Measurements from ENCODE around the gene SV2B. TPM values are rescaled to one million over a fixed set of nuclear protein-coding genes. Genes with fewer than 3 reads are reported as not detected.

Gene SV2B
- total RNA-seq, 5 donors from 2014 or later (not counting 1 experiment from before 2014, with no cell fraction given), result 0.03 to 0.13 (median 0.09) TPM; not detected in 2

DNA sequence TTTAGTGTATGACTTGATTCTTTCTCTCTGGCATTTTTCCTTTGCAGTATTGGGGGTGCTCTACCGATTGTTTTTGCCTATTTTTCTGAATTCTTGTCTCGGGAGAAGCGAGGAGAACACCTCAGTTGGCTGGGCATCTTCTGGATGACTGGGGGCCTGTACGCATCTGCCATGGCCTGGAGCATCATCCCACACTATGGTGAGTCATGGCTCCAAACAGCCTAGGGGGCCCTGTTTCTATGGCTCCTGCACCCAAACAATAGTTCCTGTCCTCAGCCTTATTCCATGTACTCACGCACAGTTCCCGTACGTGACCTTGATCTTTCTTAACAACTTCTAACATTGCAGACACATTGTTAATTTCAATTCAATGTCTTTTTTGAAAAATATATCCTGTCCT is 152.3 kb downstream of the SV2B start:
- Histone ChIP-seq H3K36me3 (ENCODE audit: control insufficient read depth in 2 of 2, extremely low read depth in 1 of 2, insufficient read depth in 1 of 2, low read length in 1 of 2) (no peaks in the 10 kb centered on the region), H3K4me3 (ENCODE audit: control insufficient read depth in 1 of 2, extremely low read depth in 1 of 2, low read length in 1 of 2) (no peak overlapping the region), H3K4me1 (ENCODE audit: control insufficient read depth in 1 of 2, extremely low read depth in 1 of 2, insufficient read depth in 2 of 2, low read length in 2 of 2) (no peaks in the 10 kb centered on the region), H3K27ac (ENCODE audit: low read length) (no peak overlapping the region), H3K27me3 (replicated peaks in 1 of 2; ENCODE audit: control insufficient read depth in 2 of 2, extremely low read depth in 1 of 2, insufficient read depth in 2 of 2, low read length in 1 of 2) (peaks cover 0 to 11% of the 10 kb centered on the region in 2 experiments), H3K9me3 (no peaks in the 10 kb centered on the region)
- ATAC-seq (replicated peaks in 1 of 4) (no peak), DNase-seq (no peak)
- ChIA-PET POLR2A (no interaction called here), CTCF (no interaction called here)
- H3K4me1 Mint-ChIP-seq, result peaks cover 0 to 3% (median 3%) of the 10 kb centered on the region in 3 donors
- no peaks in the 10 kb centered on the region for H3K36me3 Mint-ChIP-seq
- peaks cover 27 to 44% of the 10 kb centered on the region in 2 donors for H3K27me3 Mint-ChIP-seq
- WGBS (ENCODE audit: insufficient coverage), result 93% methylated on average over 7 of the region's 7 CpGs
- no peaks in the 10 kb centered on the region for H3K9me3 Mint-ChIP-seq
- no peak overlapping the region for H3K27ac Mint-ChIP-seq
- H3K4me3 Mint-ChIP-seq, result no peak overlapping the region

DNA sequence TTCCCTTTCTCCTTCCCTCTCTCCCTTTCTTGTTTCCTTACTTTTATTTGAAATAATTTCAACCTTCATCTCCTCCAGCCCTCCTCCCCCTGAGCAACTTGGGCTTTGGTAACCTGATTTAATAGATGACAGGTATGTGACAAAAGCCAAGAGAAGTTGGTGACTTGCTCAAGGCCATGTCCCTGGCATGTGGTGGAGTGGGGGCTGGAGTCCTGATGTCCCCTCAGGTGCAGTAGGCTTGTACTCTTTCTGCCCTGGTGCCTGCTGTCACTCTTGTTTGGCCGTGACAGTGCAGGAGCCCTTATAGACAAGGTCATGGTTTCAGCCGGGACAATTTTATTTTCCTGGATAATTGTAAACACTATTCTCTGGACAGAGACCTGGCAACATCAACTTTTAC is 152.7 kb downstream of the SV2B start:
- Histone ChIP-seq H3K4me1 (ENCODE audit: control insufficient read depth in 1 of 2, extremely low read depth in 1 of 2, insufficient read depth in 2 of 2, low read length in 2 of 2) (no peaks in the 10 kb centered on the region), H3K27ac (ENCODE audit: low read length) (no peak overlapping the region), H3K4me3 (ENCODE audit: control insufficient read depth in 1 of 2, extremely low read depth in 1 of 2, low read length in 1 of 2) (no peak overlapping the region), H3K27me3 (replicated peaks in 1 of 2; ENCODE audit: control insufficient read depth in 2 of 2, extremely low read depth in 1 of 2, insufficient read depth in 2 of 2, low read length in 1 of 2) (peaks cover 0 to 8% of the 10 kb centered on the region in 2 experiments), H3K36me3 (ENCODE audit: control insufficient read depth in 2 of 2, extremely low read depth in 1 of 2, insufficient read depth in 1 of 2, low read length in 1 of 2) (no peaks in the 10 kb centered on the region), H3K9me3 (no peaks in the 10 kb centered on the region)
- H3K27me3 Mint-ChIP-seq, result peaks cover 27 to 44% of the 10 kb centered on the region in 2 donors
- peaks cover 0 to 3% (median 3%) of the 10 kb centered on the region in 3 donors for H3K4me1 Mint-ChIP-seq
- H3K27ac Mint-ChIP-seq, result no peak overlapping the region
- DNase-seq (no peak), ATAC-seq (replicated peaks in 1 of 4) (no peak)
- H3K4me3 Mint-ChIP-seq, result no peak overlapping the region
- ChIA-PET POLR2A (no interaction called here), CTCF (no interaction called here)
- H3K9me3 Mint-ChIP-seq, result no peaks in the 10 kb centered on the region
- H3K36me3 Mint-ChIP-seq, result no peaks in the 10 kb centered on the region
- WGBS (ENCODE audit: insufficient coverage), result no CpG with 5 or more reads among the region's 2 CpGs

DNA sequence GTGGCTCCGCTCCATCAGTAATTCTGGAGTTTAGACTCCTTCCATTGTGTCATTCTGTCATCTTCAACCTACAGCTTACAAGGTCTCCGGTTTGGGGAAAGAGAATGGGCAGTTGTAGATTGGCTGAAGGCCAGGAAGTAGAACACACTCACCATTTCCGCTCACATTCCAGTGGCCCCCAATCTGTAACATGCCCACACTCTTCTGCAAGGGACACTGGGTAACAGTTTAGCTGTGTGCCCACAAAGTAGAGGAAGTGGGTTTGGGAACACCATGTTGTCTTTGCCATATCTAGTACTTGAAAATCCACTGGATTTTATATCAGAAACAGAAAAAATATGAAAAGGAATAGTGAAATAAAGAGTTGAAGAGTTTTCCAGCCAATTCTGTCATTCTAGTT is 153.5 kb downstream of the SV2B start:
- no peaks in the 10 kb centered on the region for H3K36me3 ChIP-seq (ENCODE audit: control insufficient read depth in 2 of 2, extremely low read depth in 1 of 2, insufficient read depth in 1 of 2, low read length in 1 of 2)
- H3K4me1 ChIP-seq (ENCODE audit: control insufficient read depth in 1 of 2, extremely low read depth in 1 of 2, insufficient read depth in 2 of 2, low read length in 2 of 2), result no peaks in the 10 kb centered on the region
- Mint-ChIP-seq H3K27ac (no peak overlapping the region), H3K27me3 (peaks cover 30 to 44% of the 10 kb centered on the region in 2 donors), H3K4me1 (peaks cover 0 to 3% (median 3%) of the 10 kb centered on the region in 3 donors), H3K4me3 (no peak overlapping the region), H3K9me3 (no peaks in the 10 kb centered on the region), H3K36me3 (no peaks in the 10 kb centered on the region)
- H3K27ac ChIP-seq (ENCODE audit: low read length), result no peak overlapping the region
- CTCF ChIA-PET, result no interaction called here
- WGBS (ENCODE audit: insufficient coverage), result no CpG with 5 or more reads among the region's 3 CpGs
- peaks cover 0 to 11% of the 10 kb centered on the region in 2 experiments for H3K27me3 ChIP-seq (replicated peaks in 1 of 2; ENCODE audit: control insufficient read depth in 2 of 2, extremely low read depth in 1 of 2, insufficient read depth in 2 of 2, low read length in 1 of 2)
- no peak for DNase-seq
- POLR2A ChIA-PET, result no interaction called here
- H3K4me3 ChIP-seq (ENCODE audit: control insufficient read depth in 1 of 2, extremely low read depth in 1 of 2, low read length in 1 of 2), result no peak overlapping the region
- no peaks in the 10 kb centered on the region for H3K9me3 ChIP-seq
- ATAC-seq (replicated peaks in 1 of 4), result no peak

DNA sequence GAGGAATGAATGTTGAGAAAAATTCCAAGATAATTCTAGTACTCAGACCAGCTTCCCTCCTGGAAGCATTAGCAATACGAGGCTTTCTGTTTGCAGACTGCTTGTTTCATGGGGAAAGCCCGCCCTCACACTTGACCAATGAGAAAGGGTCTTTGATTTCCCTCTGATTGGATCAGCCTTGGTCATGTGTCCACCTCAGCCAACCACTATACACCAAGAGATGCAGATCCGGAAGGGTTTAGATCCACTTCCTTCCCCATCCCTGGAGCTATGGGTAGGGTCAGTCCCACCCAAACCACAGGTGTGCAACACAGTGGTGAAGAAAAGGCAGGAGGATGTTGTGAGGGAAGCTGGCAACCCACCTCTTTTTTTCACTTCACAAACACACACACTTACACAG is 154.7 kb downstream of the SV2B start:
- DNase-seq (no peak), ATAC-seq (replicated peaks in 1 of 4) (no peak)
- Histone ChIP-seq H3K36me3 (ENCODE audit: control insufficient read depth in 2 of 2, extremely low read depth in 1 of 2, insufficient read depth in 1 of 2, low read length in 1 of 2) (no peaks in the 10 kb centered on the region), H3K27ac (ENCODE audit: low read length) (no peak overlapping the region), H3K9me3 (no peaks in the 10 kb centered on the region), H3K4me3 (ENCODE audit: control insufficient read depth in 1 of 2, extremely low read depth in 1 of 2, low read length in 1 of 2) (no peak overlapping the region), H3K4me1 (ENCODE audit: control insufficient read depth in 1 of 2, extremely low read depth in 1 of 2, insufficient read depth in 2 of 2, low read length in 2 of 2) (no peaks in the 10 kb centered on the region), H3K27me3 (replicated peaks in 1 of 2; ENCODE audit: control insufficient read depth in 2 of 2, extremely low read depth in 1 of 2, insufficient read depth in 2 of 2, low read length in 1 of 2) (peaks cover 0 to 20% of the 10 kb centered on the region in 2 experiments)
- Mint-ChIP-seq H3K9me3 (no peaks in the 10 kb centered on the region), H3K27me3 (peaks cover 28 to 41% of the 10 kb centered on the region in 2 donors), H3K4me1 (peaks cover 0 to 3% (median 3%) of the 10 kb centered on the region in 3 donors), H3K36me3 (no peaks in the 10 kb centered on the region), H3K4me3 (no peak overlapping the region), H3K27ac (no peak overlapping the region)
- CTCF ChIA-PET, result no interaction called here
- POLR2A ChIA-PET, result interaction anchor here in 1 of 2 donors (0.6 kb wide), 1 partner anchor 11 kb away, joined by 3 read pairs; no protein-coding TSS in a partner anchor
- 79% methylated on average over 2 of the region's 3 CpGs for WGBS (ENCODE audit: insufficient coverage)

DNA sequence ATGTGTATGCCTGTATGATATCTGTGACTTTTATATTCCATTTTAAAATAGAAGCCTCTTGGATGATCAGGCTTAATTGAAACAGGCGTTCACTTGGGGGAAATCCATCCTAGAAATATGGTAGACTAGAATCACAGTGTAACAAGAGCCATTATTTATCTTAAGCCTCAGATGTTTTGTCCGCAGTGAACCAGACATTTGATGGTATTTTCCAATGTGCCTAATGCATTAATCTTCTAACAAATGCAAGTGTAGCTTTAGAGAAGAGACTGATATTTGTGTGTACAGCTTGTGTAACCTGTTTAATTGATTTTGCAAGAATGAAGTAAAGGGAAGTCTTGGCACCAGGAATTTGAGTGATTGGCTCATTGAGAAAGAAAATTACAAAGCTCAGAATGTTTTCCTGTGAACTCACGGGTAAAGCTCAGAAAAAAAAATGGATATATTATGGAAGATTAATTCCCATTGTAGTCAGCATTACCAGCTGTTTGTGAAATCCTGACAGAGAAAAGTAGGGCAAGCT is 155.7 kb downstream of the SV2B start:
- CTCF ChIA-PET, result no interaction called here
- Histone ChIP-seq H3K4me3 (ENCODE audit: control insufficient read depth in 1 of 2, extremely low read depth in 1 of 2, low read length in 1 of 2) (no peak overlapping the region), H3K27ac (ENCODE audit: low read length) (no peak overlapping the region), H3K36me3 (ENCODE audit: control insufficient read depth in 2 of 2, extremely low read depth in 1 of 2, insufficient read depth in 1 of 2, low read length in 1 of 2) (no peaks in the 10 kb centered on the region), H3K27me3 (replicated peaks in 1 of 2; ENCODE audit: control insufficient read depth in 2 of 2, extremely low read depth in 1 of 2, insufficient read depth in 2 of 2, low read length in 1 of 2) (peaks cover 0 to 20% of the 10 kb centered on the region in 2 experiments), H3K9me3 (no peaks in the 10 kb centered on the region), H3K4me1 (ENCODE audit: control insufficient read depth in 1 of 2, extremely low read depth in 1 of 2, insufficient read depth in 2 of 2, low read length in 2 of 2) (no peaks in the 10 kb centered on the region)
- POLR2A ChIA-PET, result no interaction called here
- no peak for DNase-seq
- no CpG with 5 or more reads among the region's 3 CpGs for WGBS (ENCODE audit: insufficient coverage)
- H3K9me3 Mint-ChIP-seq, result no peaks in the 10 kb centered on the region
- no peak overlapping the region for H3K27ac Mint-ChIP-seq
- no peak for ATAC-seq (replicated peaks in 1 of 4)
- peaks cover 36 to 42% of the 10 kb centered on the region in 2 donors for H3K27me3 Mint-ChIP-seq
- H3K4me1 Mint-ChIP-seq, result peaks cover 0 to 3% (median 3%) of the 10 kb centered on the region in 3 donors
- H3K4me3 Mint-ChIP-seq, result no peak overlapping the region
- no peaks in the 10 kb centered on the region for H3K36me3 Mint-ChIP-seq

DNA sequence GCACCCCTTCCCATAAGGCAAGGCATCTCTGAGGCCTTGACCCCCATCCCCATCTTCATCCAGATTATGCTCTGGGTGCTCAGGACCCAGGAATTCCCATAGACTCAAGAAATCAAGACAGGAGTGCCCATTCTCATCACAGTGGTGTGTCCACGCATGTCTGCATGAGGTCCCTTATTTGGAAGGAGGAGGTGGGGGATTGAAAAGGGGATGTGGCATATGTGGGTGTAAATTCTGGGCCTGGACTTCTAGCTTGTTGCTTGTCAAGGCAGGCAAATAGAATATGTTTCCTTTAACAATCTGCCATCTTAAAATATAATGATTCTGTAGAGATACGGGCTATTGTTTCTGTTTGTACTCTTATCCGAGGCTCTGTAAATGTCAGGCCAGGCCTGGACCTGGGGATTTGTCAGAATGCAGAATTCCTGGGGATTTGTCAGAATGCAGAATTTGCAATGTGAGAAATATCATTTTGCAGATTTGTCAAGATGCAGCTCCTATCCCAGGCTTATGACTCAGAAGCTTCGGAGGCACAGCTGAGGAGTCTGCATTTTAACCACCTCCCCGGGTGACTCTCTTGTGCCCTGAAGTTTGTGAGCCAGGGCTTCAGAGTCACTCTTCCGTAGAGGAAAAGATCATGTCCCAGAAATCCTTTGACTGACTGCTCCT is 157.8 kb downstream of the SV2B start:
- peaks cover 0 to 21% of the 10 kb centered on the region in 2 experiments for H3K27me3 ChIP-seq (replicated peaks in 1 of 2; ENCODE audit: control insufficient read depth in 2 of 2, extremely low read depth in 1 of 2, insufficient read depth in 2 of 2, low read length in 1 of 2)
- ATAC-seq (replicated peaks in 1 of 4) (no peak), DNase-seq (no peak)
- H3K27me3 Mint-ChIP-seq, result peaks cover 33 to 40% of the 10 kb centered on the region in 2 donors
- WGBS (ENCODE audit: insufficient coverage), result 87% methylated on average over 3 of the region's 6 CpGs
- H3K4me3 Mint-ChIP-seq, result no peak overlapping the region
- H3K36me3 Mint-ChIP-seq, result no peaks in the 10 kb centered on the region
- ChIA-PET POLR2A (no interaction called here), CTCF (interaction anchor here in 1 of 2 donors (0.6 to 2.0 kb wide), 2 partner anchors 12 to 14 kb away, joined by 3 to 4 read pairs; no protein-coding TSS in a partner anchor)
- H3K27ac Mint-ChIP-seq, result no peak overlapping the region
- H3K9me3 Mint-ChIP-seq, result no peaks in the 10 kb centered on the region
- H3K4me3 ChIP-seq (ENCODE audit: control insufficient read depth in 1 of 2, extremely low read depth in 1 of 2, low read length in 1 of 2), result no peak overlapping the region
- peaks cover 0 to 3% (median 3%) of the 10 kb centered on the region in 3 donors for H3K4me1 Mint-ChIP-seq
- H3K9me3 ChIP-seq, result no peaks in the 10 kb centered on the region
- H3K27ac ChIP-seq (ENCODE audit: low read length), result no peak overlapping the region
- no peaks in the 10 kb centered on the region for H3K4me1 ChIP-seq (ENCODE audit: control insufficient read depth in 1 of 2, extremely low read depth in 1 of 2, insufficient read depth in 2 of 2, low read length in 2 of 2)
- no peaks in the 10 kb centered on the region for H3K36me3 ChIP-seq (ENCODE audit: control insufficient read depth in 2 of 2, extremely low read depth in 1 of 2, insufficient read depth in 1 of 2, low read length in 1 of 2)
